GM12878 (cell line): ENCODE results near the gene GKN1. TPM values are rescaled to one million over a fixed set of nuclear protein-coding genes. Genes with fewer than 3 reads are reported as not detected.

Source experiments
- ATAC-seq: fragments of 200-7000 bp; cut with Tn5 transposase; 3 replicates; pipeline ENCODE4 v1.9.1; 2020; ENCODE audit warnings: mild to moderate bottlenecking, moderate library complexity
- BruUV-seq: library from RNA; stranded (reverse); fragments of 400-500 nt; replicated peaks from 2 replicates; lab custom pipeline; 2021; lab: Mats Ljungman, UMichigan
- CTCF ChIA-PET: fragments of 300-600 bp; sonication (Branson Sonifier 250); formaldehyde crosslinking; extraction: SDS; loops from one replicate; lab custom pipeline; 2021; ENCODE audit warnings: inconsistent platforms; lab: Yijun Ruan, JAX
- POLR2A ChIA-PET: fragments of 350-600 bp; formaldehyde crosslinking; extraction: SDS; loops from one replicate; lab custom pipeline; 2021; ENCODE audit warnings: inconsistent platforms; lab: Charles Lee
- RAD21 ChIA-PET: fragments of 300-600 bp; sonication (Branson Sonifier 250); formaldehyde crosslinking; loops from one replicate; lab custom pipeline; 2023; ENCODE audit warnings: antibody characterized with exemption; ENCODE audit not compliant: unreplicated experiment; lab: Charles Lee
- SMC1A ChIA-PET: fragments of 300-600 bp; sonication (Branson Sonifier 250); formaldehyde crosslinking; loops from one replicate; lab custom pipeline; 2023; ENCODE audit not compliant: unreplicated experiment, uncharacterized antibody; lab: Charles Lee
- DNase-seq: peaks from one replicate; pipeline ENCODE4 v3.0.0-alpha.2; 2011; ENCODE audit warnings: low read depth, low spot score
- FAIRE-seq: peaks from 3 replicates; lab custom pipeline; 2011; peaks lifted over from hg19 to GRCh38; lab: Jason Lieb, UNC
- H2AFZ ChIP-seq: 2 replicates; pipeline ENCODE4 v1.6.0; 2011; ENCODE audit warnings: low read depth, low read length, control low read depth; ENCODE audit not compliant: control insufficient read depth
- H3K27ac ChIP-seq: 2 replicates; pipeline ENCODE4 v1.5.1; 2011; ENCODE audit warnings: control low read depth; ENCODE audit not compliant: control insufficient read depth, insufficient read depth
- H3K27me3 ChIP-seq, 2 experiments: replicated peaks in 1 of 2; 2 replicates each; pipeline versions ENCODE4 v1.6.0 to v1.6.1; 2011; ENCODE audit warnings: low read length in 1 of 2; ENCODE audit not compliant: control insufficient read depth in 2 of 2, insufficient read depth in 2 of 2
- H3K36me3 ChIP-seq, 2 experiments: 2 replicates each; pipeline ENCODE4 v1.5.1; 2011; ENCODE audit warnings: low read length in 1 of 2; ENCODE audit not compliant: control insufficient read depth in 2 of 2, insufficient read depth in 2 of 2
- H3K4me1 ChIP-seq: 2 replicates; pipeline ENCODE4 v1.6.1; 2011; ENCODE audit warnings: mild to moderate bottlenecking, low read length, moderate library complexity, mixed read lengths; ENCODE audit not compliant: control insufficient read depth, insufficient read depth
- H3K4me2 ChIP-seq: 2 replicates; pipeline ENCODE4 v1.6.0; 2011; ENCODE audit warnings: control low read depth; ENCODE audit not compliant: control insufficient read depth, insufficient read depth
- H3K4me3 ChIP-seq: fragments of 200-600 bp; sonication (generic); 2 replicates; pipeline ENCODE4 v1.5.1; 2016
- H3K79me2 ChIP-seq: 2 replicates; pipeline ENCODE4 v1.6.0; 2011; ENCODE audit warnings: low read length; ENCODE audit not compliant: control insufficient read depth, insufficient read depth
- H3K9ac ChIP-seq: 2 replicates; pipeline ENCODE4 v1.8.0; 2011; ENCODE audit warnings: low read length, control low read depth, mixed read lengths; ENCODE audit not compliant: control insufficient read depth, insufficient read depth
- H3K9me3 ChIP-seq: replicated peaks from 3 replicates; pipeline ENCODE4 v1.5.1; 2011; ENCODE audit warnings: mild to moderate bottlenecking, low read length; ENCODE audit not compliant: control insufficient read depth, insufficient read depth
- H4K20me1 ChIP-seq: 2 replicates; pipeline ENCODE4 v1.6.0; 2011; ENCODE audit not compliant: control insufficient read depth, insufficient read depth
- BACH1 ChIP-seq: fragments of 450-650 bp; IDR thresholded peaks from 2 replicates; pipeline ENCODE4 v1.6.1; 2017; ENCODE audit warnings: mild to moderate bottlenecking, borderline replicate concordance
- CEBPB ChIP-seq, 2 experiments: fragments of 150-350 bp in 1 of 2; IDR thresholded peaks; 2 replicates each; pipeline ENCODE4 v1.6.1; 2012 to 2014; ENCODE audit warnings: low read depth in 2 of 2, low read length in 2 of 2, borderline replicate concordance in 1 of 2, inconsistent platforms in 1 of 2
- E2F4 ChIP-seq: IDR thresholded peaks from 2 replicates; pipeline ENCODE4 v1.6.1; 2012; ENCODE audit warnings: low read depth, low read length, improper control_type of control experiment
- FOXK2 ChIP-seq: fragments of 450-650 bp; IDR thresholded peaks from 2 replicates; pipeline ENCODE4 v1.6.1; 2017; ENCODE audit warnings: mild to moderate bottlenecking, moderate library complexity
- GABPA ChIP-seq: IDR thresholded peaks from 2 replicates; pipeline ENCODE4 v1.6.1; 2014; ENCODE audit warnings: antibody characterized with exemption, low read depth, mild to moderate bottlenecking, inconsistent platforms
- KLF5 ChIP-seq: fragments of 450-650 bp; IDR thresholded peaks from 2 replicates; pipeline ENCODE4 v1.6.1; 2014; ENCODE audit warnings: mild to moderate bottlenecking; ENCODE audit not compliant: partially characterized antibody
- LARP7 ChIP-seq: fragments of 450-650 bp; IDR thresholded peaks from 2 replicates; pipeline ENCODE4 v1.6.1; 2017; ENCODE audit warnings: mild to moderate bottlenecking
- MTA3 ChIP-seq: IDR thresholded peaks from 2 replicates; pipeline ENCODE4 v1.6.1; 2012; ENCODE audit warnings: low read length, inconsistent platforms, borderline replicate concordance
- NR2C2 ChIP-seq: IDR thresholded peaks from 2 replicates; pipeline ENCODE4 v1.6.1; 2011; ENCODE audit warnings: borderline replicate concordance, low read depth; ENCODE audit not compliant: control insufficient read depth, insufficient read length
- PBX3 ChIP-seq: IDR thresholded peaks from 2 replicates; pipeline ENCODE4 v1.6.1; 2011; ENCODE audit warnings: mild to moderate bottlenecking, low read depth, low read length, moderate library complexity; ENCODE audit not compliant: insufficient replicate concordance
- STAT3 ChIP-seq: IDR thresholded peaks from 2 replicates; pipeline ENCODE4 v1.6.1; 2011; ENCODE audit warnings: low read depth, low read length, improper control_type of control experiment
- TAF1 ChIP-seq: IDR thresholded peaks from 2 replicates; pipeline ENCODE4 v1.6.1; 2011; ENCODE audit warnings: mild to moderate bottlenecking, low read depth, low read length, borderline replicate concordance
- WRNIP1 ChIP-seq: IDR thresholded peaks from 2 replicates; pipeline ENCODE4 v1.6.1; 2011; ENCODE audit warnings: low read depth, low read length, improper control_type of control experiment, borderline replicate concordance
- ZNF207 ChIP-seq: fragments of 450-650 bp; IDR thresholded peaks from 2 replicates; pipeline ENCODE4 v1.6.1; 2014; ENCODE audit warnings: antibody characterized with exemption, mild to moderate bottlenecking, borderline replicate concordance
- ZNF24 ChIP-seq: fragments of 450-650 bp; IDR thresholded peaks from 2 replicates; pipeline ENCODE4 v1.6.1; 2017; ENCODE audit warnings: antibody characterized with exemption, mild to moderate bottlenecking
- ZSCAN29 ChIP-seq: fragments of 450-650 bp; IDR thresholded peaks from 2 replicates; pipeline ENCODE4 v1.6.1; 2017; ENCODE audit warnings: mild to moderate bottlenecking, moderate library complexity
- ZZZ3 ChIP-seq: IDR thresholded peaks from 2 replicates; pipeline ENCODE4 v1.6.1; 2011; ENCODE audit warnings: low read depth; ENCODE audit not compliant: control insufficient read depth, insufficient read length
- in situ Hi-C: fragments of 300-500 bp; cut with MboI; formaldehyde crosslinking; loops from 9 replicates; pipeline ENCODE4 v1.14.3; 2018; ENCODE audit warnings: mixed read lengths
- intact Hi-C: fragments of 100-400 bp; cut with micrococcal nuclease; formaldehyde crosslinking; loops from one replicate; pipeline ENCODE4 v1.14.2; 2022; ENCODE audit not compliant: unreplicated experiment
- polyA plus RNA-seq, 11 experiments: library from polyadenylated mRNA; depleted of rRNA in 4 of 11; unstranded in 6 of 11; stranded (reverse) in 5 of 11; fragments of >200 nt; fragmentation: Nextera tagmentation in 4 of 11; fragmentation: Illumina TruSeq in 1 of 11; extraction: Ambion mirVana in 4 of 11; extraction: Trizol in 1 of 11; gene quantifications; 1 replicate in 1 of 11; 2 replicates in 10 of 11; pipeline versions ENCODE4 v1.2.1 to v1.2.3, GENCODE V29; 2011 to 2016; ENCODE audit warnings: inconsistent platforms in 2 of 11, missing spikeins in 2 of 11, low read depth in 1 of 11
- total RNA-seq, 4 experiments: library from RNA; depleted of rRNA in 3 of 4; stranded (reverse); fragments of >200 nt in 3 of 4; fragmentation: Illumina TruSeq in 1 of 4; extraction: Trizol in 1 of 4; gene quantifications; 2 replicates each; pipeline versions ENCODE4 v1.2.1 to v1.2.3, GENCODE V29; 2013 to 2021
- TF ChIP-seq, protein P1 (sequence below): fragments of 450-650 bp; IDR thresholded peaks from 2 replicates; pipeline ENCODE4 v1.6.1; 2017; ENCODE audit warnings: mild to moderate bottlenecking, low read depth, inconsistent platforms; ENCODE audit not compliant: poor library complexity, severe bottlenecking

The GKN1 gene
- total and polyA plus RNA-seq, 10 of the 15 experiments (the other 5 are each of a cell fraction or from before 2014, with no cell fraction given) = not detected

GRCh38 chr2:68964282-68964681, 10.2 kb upstream of the GKN1 start:
- CTCF ChIA-PET = no interaction called here
- no peaks in the 10 kb centered on the region for H3K4me1 ChIP-seq
- no peaks in the 10 kb centered on the region for H3K79me2 ChIP-seq
- no peak for FAIRE-seq
- no peaks in the 10 kb centered on the region for H3K36me3 ChIP-seq
- no peak overlapping the region for H3K4me2 ChIP-seq
- intact Hi-C loops (no loop called here), in situ Hi-C loops (no loop called here)
- RAD21 ChIA-PET = no interaction called here
- no peak for DNase-seq
- no peak for ATAC-seq
- H3K27me3 ChIP-seq = no peaks in the 10 kb centered on the region; a peak in 2 of 4 replicates
- no peak overlapping the region for H3K27ac ChIP-seq
- H3K4me3 ChIP-seq = no peak overlapping the region
- no TSS peak for BruUV-seq
- H4K20me1 ChIP-seq = no peaks in the 10 kb centered on the region
- H3K9me3 ChIP-seq = no peaks in the 10 kb centered on the region
- POLR2A ChIA-PET = no interaction called here
- no peak overlapping the region for H2AFZ ChIP-seq
- TF ChIP-seq ZZZ3 = no peak
- no peak for TF ChIP-seq LARP7
- TF ChIP-seq ZNF207 = no peak
- TF ChIP-seq FOXK2 = no peak
- TF ChIP-seq BACH1 = no peak
- no peak for TF ChIP-seq CEBPB (IDR thresholded peaks at IDR 0.05; ENCODE audit: borderline replicate concordance in 1 of 2, low read depth in 2 of 2, low read length in 2 of 2)
- TF ChIP-seq STAT3 = no peak
- no peak for TF ChIP-seq GABPA
- no peak for TF ChIP-seq KLF5
- no peak for TF ChIP-seq ZNF24
- TF ChIP-seq ZSCAN29 = no peak
- TF ChIP-seq MTA3 = no peak
- no peak for TF ChIP-seq E2F4
- TF ChIP-seq PBX3 = no peak
- TF ChIP-seq, protein P1, sequence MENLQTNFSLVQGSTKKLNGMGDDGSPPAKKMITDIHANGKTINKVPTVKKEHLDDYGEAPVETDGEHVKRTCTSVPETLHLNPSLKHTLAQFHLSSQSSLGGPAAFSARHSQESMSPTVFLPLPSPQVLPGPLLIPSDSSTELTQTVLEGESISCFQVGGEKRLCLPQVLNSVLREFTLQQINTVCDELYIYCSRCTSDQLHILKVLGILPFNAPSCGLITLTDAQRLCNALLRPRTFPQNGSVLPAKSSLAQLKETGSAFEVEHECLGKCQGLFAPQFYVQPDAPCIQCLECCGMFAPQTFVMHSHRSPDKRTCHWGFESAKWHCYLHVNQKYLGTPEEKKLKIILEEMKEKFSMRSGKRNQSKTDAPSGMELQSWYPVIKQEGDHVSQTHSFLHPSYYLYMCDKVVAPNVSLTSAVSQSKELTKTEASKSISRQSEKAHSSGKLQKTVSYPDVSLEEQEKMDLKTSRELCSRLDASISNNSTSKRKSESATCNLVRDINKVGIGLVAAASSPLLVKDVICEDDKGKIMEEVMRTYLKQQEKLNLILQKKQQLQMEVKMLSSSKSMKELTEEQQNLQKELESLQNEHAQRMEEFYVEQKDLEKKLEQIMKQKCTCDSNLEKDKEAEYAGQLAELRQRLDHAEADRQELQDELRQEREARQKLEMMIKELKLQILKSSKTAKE = no peak
- no peak for TF ChIP-seq NR2C2
- no peak for TF ChIP-seq WRNIP1
- no peak for TF ChIP-seq TAF1
- H3K9ac ChIP-seq = no peak overlapping the region
- SMC1A ChIA-PET = no interaction called here
